ENCODE data around the gene CWH43.
"Not testable (repeated sequence)": the region's sequence is repeated elsewhere in the genome, so short reads cannot be mapped to it uniquely, and the experiment has no call there.

The CWH43 gene

GRCh38 chr4:48985976-48986653, at the start of gene CWH43:
TSS of gene CWH43 (plus strand) at chr4:48986275. CDS start at chr4:48986430, 155 bp downstream.
- DNase-seq = peak in 1 of 14 donors; percentile 1

GRCh38 chr4:48937033-48937432, 49.0 kb upstream of the CWH43 start:
- DNase-seq = no peak

DNA sequence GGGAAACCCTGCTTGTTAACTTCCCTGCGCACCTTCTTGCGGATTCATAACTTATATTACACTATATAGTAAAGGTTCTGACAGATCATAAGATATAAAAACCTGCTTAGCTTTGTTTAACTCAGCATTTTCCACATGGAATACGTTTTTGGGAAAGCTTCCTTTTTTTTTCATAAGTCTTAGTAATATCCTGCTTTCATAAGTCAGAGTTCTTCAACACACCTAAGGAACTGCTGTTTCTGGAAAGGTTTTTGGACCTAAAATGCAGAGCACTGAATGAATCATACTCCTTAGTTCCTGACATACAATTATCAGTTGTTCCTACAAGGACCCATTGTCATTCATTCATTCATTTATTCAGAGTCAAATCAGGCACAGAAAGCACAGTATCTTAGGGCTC, 47.2 kb upstream of the CWH43 start:
- DNase-seq = no peak

DNA sequence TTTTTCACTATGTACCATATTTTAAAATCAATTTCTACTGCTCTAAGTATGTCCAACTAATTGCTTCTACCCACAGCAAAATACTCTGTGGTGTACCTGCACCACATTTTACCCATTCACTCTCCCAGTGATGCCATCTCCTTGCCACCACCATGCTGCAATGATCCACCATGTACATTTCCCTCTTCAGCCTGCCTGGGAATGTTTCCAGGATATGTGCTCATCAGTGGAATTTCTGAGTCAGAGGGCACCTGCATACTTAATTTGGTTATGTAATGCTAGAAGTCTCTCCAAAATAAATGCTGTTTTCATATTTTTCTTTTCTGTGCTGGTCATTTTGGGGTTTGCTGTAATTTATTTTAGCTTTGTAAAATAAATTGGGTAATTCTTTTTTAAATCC, 46.3 kb upstream of the CWH43 start:
- DNase-seq = no peak

- DNase-seq = no peak
These were observed 42.7 kb upstream of the CWH43 start for GRCh38 chr4:48943387-48943786.

- DNase-seq = no peak
These were observed 41.8 kb upstream of the CWH43 start for GRCh38 chr4:48944252-48944651.

- no peak for DNase-seq
These were observed 41.3 kb upstream of the CWH43 start for GRCh38 chr4:48944756-48945241.

GRCh38 chr4:48945981-48946380, 40.1 kb upstream of the CWH43 start:
- DNase-seq = no peak

- DNase-seq = no peak
These were observed 38.3 kb upstream of the CWH43 start for GRCh38 chr4:48947731-48948130.

GRCh38 chr4:48949086-48949485, 37.0 kb upstream of the CWH43 start:
- DNase-seq = no peak

GRCh38 chr4:48949518-48950219, 36.4 kb upstream of the CWH43 start:
- DNase-seq = no peak

DNA sequence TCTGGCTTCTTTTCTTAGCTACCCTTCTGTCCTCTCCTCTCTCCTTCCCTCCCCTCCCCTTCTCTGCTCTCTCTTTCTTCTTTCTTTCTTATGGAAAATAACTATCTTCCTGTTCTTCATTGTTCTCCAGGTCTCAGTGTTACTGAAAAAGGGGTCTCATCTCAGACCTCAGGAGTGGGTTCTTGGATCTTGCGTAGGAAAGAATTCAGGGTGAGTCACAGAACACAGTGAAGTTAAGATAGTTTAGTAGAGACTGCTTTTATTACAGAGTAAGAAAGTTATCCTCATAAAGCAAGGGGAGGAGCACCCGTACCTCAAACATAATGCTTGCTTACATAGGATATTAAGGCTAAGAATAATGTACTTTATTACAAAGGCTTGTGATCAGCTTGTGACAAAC, 31.8 kb upstream of the CWH43 start:
- no peak for DNase-seq

DNA sequence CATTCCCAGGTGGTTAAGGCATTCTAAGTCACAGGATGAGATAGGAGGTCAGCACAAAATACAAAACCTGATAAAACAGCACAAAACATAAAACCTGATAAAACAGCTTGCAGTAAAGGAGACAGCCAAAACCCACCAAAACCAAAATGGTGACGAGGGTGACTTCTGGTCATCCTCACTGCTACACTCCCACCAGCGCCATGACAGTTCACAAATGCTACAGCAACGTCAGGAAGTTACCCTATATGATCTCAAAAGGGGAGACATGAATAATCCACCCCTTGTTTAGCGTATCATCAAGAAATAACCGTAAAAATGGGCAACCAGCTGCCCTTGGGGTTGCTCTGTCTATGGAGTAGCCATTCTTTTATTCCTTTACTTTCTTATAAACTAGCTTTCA, 28.7 kb upstream of the CWH43 start:
- DNase-seq = not testable (repeated sequence)

DNA sequence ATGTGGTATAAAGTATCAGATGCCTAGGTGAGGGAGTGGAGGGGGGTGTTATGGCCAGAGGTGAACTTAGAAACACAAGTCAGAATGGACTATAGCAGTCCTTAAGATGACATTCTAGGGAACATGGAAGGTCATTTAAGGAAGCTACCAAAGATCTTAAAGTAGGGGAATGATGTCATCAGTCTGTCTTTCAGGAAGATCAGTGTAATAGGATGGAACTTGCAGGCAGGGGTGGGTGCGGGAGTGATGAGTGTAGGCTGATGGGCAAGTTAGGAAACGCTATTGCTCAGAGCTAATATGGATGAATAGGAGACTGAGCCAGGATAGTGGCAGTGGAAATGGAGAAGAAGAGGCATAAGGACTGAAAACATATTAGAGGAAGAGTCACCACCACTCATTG, 27.5 kb upstream of the CWH43 start:
- no peak for DNase-seq

DNA sequence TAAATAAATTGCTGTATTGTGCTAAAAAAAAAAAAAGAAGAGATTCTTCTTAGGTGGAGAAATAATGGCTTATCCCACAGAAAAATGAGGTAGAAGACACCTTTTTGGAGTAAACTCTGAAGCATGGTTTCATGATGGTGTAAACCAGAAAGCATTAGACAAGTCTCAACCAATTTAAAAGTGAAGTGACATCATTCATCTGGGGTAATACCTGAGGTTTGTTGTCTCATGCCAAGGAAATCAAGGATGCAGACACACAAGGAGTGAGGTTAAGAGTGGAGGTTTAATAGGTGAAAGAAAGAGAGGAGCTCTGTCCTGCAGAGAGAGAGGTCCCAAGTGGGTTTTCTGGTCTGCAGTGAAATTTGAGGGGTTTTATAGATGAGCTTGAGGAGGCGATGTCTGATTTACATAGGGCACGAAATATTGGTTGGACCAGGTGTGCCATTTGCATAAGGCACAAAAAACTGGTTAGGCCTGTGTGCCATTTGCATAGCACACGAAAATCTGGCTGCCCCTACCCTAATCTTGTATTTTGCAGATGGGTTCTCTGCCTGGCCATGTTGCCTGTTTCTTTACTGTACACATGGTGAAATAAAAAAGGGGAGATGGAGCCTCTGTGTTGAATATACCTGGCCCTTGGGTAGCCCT, 25.0 kb upstream of the CWH43 start:
- no peak for DNase-seq

DNA sequence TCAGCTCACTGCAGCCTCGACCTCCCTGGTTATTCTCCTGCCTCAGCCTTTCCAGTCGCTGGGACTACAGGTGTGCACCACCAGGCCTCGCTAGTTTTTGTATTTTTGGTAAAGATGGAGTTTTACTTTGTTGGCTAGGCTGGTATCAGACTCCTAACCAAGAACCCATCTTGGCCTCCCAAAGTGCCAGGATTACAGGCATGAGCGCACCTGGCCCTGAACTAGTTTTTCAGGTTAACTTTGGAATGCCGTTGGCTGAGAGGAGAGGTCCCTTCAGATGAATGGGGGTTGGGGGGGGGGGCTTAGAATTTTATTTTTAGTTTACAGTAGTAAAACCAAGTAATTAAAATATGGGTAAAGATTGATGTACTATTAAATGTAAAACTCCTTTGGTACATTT, 23.4 kb upstream of the CWH43 start:
- no peak for DNase-seq

GRCh38 chr4:48963042-48963679, 22.9 kb upstream of the CWH43 start:
- DNase-seq = peak in 10 of 14 donors; percentile 3 to 52 (median 32)

DNA sequence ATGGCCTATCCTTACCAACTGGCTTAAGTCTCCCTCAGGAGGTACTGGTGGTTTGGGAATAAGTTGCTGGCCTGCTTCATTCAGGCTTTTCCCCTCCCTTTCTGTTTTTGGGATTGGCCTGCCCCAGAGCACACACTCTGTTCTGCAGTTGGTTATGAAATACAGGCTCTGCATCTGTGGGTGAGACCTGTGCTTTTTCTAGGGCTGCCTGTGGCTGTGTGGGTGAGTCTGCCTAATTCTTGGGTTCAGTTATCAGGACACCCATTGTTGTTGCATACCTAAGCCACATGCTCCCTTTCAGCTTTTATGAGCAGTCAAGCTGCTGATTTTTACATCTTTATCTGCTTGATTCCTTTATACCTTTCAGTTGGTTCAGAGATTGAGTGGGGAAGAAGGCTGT, 19.0 kb upstream of the CWH43 start:
- no peak for DNase-seq

- DNase-seq = peak in 1 of 14 donors; percentile 21
These were observed 18.4 kb upstream of the CWH43 start for GRCh38 chr4:48967631-48968030.

- DNase-seq = no peak
These were observed 17.3 kb upstream of the CWH43 start for GRCh38 chr4:48968814-48969213.

GRCh38 chr4:48970471-48970921, 15.6 kb upstream of the CWH43 start:
- DNase-seq = peak in 1 of 14 donors; percentile 5

- peak in 8 of 14 donors; percentile 1 to 16 (median 7) for DNase-seq
These were observed 11.0 kb upstream of the CWH43 start for GRCh38 chr4:48974979-48975640.
